ENCODE data around the gene ENTPD2. TPM values are rescaled to one million over a fixed set of nuclear protein-coding genes. Genes with fewer than 3 reads are reported as not detected.
A peak's percentile ranks its signal among the peaks of the same experiment; 100 is the strongest.

The ENTPD2 gene
- total RNA-seq, 4 donors from 2014 or later, result 3.6 to 17.1 (median 14.1) TPM

DNA sequence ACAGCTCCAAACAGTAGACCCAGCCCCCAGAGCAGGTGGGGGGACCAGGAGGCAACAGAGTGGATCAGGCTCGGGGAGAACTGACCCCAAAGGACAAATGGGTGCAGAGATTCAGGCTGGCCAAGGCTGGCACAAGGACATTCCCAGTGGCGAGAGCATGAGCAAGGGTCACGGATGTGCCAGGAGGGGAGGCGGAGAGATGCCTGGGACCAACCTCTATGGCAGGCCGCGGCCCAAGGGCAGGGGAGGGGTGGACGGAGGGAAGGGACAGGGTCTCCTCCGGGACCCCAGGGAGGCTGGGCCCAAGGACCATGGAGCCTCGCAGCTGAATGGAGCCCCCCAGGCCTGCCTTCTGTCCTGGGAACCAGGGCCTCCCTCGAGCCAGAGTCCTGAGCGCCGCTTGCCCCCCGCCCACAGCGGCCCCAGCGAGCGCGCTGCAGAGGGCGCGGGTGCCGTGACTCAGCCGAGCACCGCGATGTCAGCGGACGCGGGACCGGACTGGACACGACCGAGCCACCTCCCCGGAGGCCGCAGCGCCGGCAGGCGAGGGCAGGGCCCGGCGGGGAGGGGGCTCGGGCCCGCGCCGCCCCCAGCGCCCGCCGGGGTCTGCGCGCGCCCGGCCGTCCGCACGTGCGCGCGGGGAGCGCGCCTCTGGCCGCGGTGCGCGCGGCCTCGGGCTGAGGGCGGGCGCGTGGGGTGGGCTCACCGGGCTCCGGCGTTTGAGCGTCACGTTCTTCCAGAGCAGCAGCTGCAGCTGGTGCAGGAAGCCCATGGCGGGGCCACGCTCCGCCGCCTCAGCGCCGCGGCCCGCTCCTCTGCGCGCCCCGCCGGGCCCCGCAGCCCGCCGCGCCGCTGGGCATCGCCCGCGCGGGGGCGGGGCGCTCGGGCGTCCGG lies 26.2 kb downstream of the ENTPD2 start, which contains the start of gene ABCA2:
ABCA2 (minus strand) TSS at position 869 of the 894 bp plus-strand sequence; CDS start at position 772, 97 bp downstream.
- TF ChIP-seq EP300 (IDR thresholded peaks at IDR 0.05; ENCODE audit: low read depth) (no peak), POLR2A (IDR thresholded peaks at IDR 0.05) (no peak), POLR2AphosphoS5 (IDR thresholded peaks at IDR 0.05) (no peak)
- TF ChIP-seq, protein P1, sequence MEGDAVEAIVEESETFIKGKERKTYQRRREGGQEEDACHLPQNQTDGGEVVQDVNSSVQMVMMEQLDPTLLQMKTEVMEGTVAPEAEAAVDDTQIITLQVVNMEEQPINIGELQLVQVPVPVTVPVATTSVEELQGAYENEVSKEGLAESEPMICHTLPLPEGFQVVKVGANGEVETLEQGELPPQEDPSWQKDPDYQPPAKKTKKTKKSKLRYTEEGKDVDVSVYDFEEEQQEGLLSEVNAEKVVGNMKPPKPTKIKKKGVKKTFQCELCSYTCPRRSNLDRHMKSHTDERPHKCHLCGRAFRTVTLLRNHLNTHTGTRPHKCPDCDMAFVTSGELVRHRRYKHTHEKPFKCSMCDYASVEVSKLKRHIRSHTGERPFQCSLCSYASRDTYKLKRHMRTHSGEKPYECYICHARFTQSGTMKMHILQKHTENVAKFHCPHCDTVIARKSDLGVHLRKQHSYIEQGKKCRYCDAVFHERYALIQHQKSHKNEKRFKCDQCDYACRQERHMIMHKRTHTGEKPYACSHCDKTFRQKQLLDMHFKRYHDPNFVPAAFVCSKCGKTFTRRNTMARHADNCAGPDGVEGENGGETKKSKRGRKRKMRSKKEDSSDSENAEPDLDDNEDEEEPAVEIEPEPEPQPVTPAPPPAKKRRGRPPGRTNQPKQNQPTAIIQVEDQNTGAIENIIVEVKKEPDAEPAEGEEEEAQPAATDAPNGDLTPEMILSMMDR (IDR thresholded peaks at IDR 0.05), result no peak

DNA sequence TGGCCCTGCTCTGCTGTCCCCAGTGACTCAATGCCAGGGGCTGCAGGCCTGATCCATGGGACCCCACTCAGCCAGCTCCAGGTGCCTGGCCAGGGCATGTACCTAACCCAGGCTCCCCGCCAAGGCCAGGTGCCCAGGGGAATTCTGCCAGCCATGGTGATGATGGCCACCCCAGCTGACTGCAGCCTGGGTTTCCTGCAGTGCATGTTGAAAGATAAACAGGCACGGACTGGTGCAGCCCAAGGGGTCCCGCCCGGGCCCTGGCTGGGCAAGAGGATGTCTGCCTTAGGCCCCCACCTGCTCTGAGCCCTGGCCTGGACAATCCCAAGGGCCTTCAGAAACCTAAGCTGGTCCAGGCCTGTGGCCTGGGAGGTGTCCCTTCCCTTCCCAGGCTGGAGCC lies 27.0 kb downstream of the ENTPD2 start:
- H3K36me3 ChIP-seq, result no peaks in the 10 kb centered on the region
- H3K27ac ChIP-seq, result peak overlapping the region in 1 of 4 donors; percentile 57
- H3K27me3 ChIP-seq, result no peaks in the 10 kb centered on the region
- intact Hi-C loops (cut with DNase I; ENCODE audit: low total_unique reads), result no loop called here
- no peak for DNase-seq
- H3K4me1 ChIP-seq, result peaks cover 16 to 68% (median 47%) of the 10 kb centered on the region in 4 donors
- WGBS, 2 donors (ENCODE audit: low coverage in 1 of 2), result 57% methylated on average over 1 of the region's 4 CpGs; no CpG with 5 or more reads in 1 of the 2 donors
- TF ChIP-seq, protein P1 (IDR thresholded peaks at IDR 0.05), result no peak
- TF ChIP-seq POLR2A (IDR thresholded peaks at IDR 0.05) (no peak), POLR2AphosphoS5 (IDR thresholded peaks at IDR 0.05) (no peak)
- H3K9me3 ChIP-seq, result no peaks in the 10 kb centered on the region
- in situ Hi-C loops (cut with MboI; ENCODE audit: low pct_ligation_motif_present in 1 of 4, low pct_unique_long_range_greater_than_20kb in 1 of 4, low sequenced_read_pairs in 3 of 4), result loop anchor here in 2 of 4 donors (25.0 kb wide), 1 partner anchor 240 kb away; the partner anchor contains the start of genes CCDC183 (in 2 of the 2) and TMEM141 (in 2 of the 2)
- peak overlapping the region in 1 of 4 donors; percentile 54 for H3K4me3 ChIP-seq

More for the DNA sequence above, 26.2 kb downstream of the ENTPD2 start, which contains the start of gene ABCA2:
- in situ Hi-C loops (cut with MboI; ENCODE audit: low pct_ligation_motif_present in 1 of 4, low pct_unique_long_range_greater_than_20kb in 1 of 4, low sequenced_read_pairs in 3 of 4), result loop anchor here in 2 of 4 donors (25.0 kb wide), 1 partner anchor 240 kb away; the partner anchor contains the start of genes CCDC183 (in 2 of the 2) and TMEM141 (in 2 of the 2)
- no peaks in the 10 kb centered on the region for H3K9me3 ChIP-seq
- intact Hi-C loops (cut with DNase I; ENCODE audit: low total_unique reads), result no loop called here
- no peaks in the 10 kb centered on the region for H3K27me3 ChIP-seq
- no peak for DNase-seq
- H3K27ac ChIP-seq, result peak within 1 kb of the TSS; percentile 65 to 77 (median 70)
- H3K4me3 ChIP-seq, result peak within 1 kb of the TSS; percentile 41 to 72 (median 59)
- H3K4me1 ChIP-seq, result peaks cover 16 to 63% (median 45%) of the 10 kb centered on the region in 4 donors
- no peaks in the 10 kb centered on the region for H3K36me3 ChIP-seq
- 12% methylated on average over 32 of the region's 95 CpGs; no CpG with 5 or more reads in 1 of the 2 donors for WGBS, 2 donors (ENCODE audit: low coverage in 1 of 2)

DNA sequence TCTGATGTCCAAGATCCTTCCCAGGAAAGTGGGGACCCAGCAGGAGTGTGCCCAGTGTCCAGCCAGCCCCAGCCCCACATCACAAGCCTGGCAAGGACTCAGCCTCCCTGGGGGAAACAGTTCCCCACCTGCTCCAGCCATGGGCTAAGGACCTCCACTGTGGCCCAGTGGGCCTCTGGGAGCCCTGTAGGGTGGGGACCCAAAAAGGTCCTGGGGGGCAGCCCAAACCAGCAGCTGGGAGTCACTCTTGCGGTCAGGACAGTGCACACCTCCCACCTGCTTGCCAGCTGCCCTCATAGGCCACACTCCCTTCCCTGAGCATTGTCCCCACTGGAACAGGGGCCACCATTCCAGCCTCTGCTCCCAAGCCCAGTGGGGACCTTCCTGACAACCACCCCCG lies 27.5 kb downstream of the ENTPD2 start:
- Histone ChIP-seq H3K36me3 (no peaks in the 10 kb centered on the region), H3K27me3 (no peaks in the 10 kb centered on the region), H3K4me1 (peaks cover 16 to 67% (median 47%) of the 10 kb centered on the region in 4 donors), H3K9me3 (no peaks in the 10 kb centered on the region), H3K4me3 (no peak overlapping the region), H3K27ac (no peak overlapping the region)
- DNase-seq, result no peak
- intact Hi-C loops (cut with DNase I; ENCODE audit: low total_unique reads) (no loop called here), in situ Hi-C loops (cut with MboI; ENCODE audit: low pct_ligation_motif_present in 1 of 4, low pct_unique_long_range_greater_than_20kb in 1 of 4, low sequenced_read_pairs in 3 of 4) (loop anchor here in 2 of 4 donors (25.0 kb wide), 1 partner anchor 239 kb away; the partner anchor contains the start of genes CCDC183 (in 2 of the 2) and TMEM141 (in 2 of the 2))
- TF ChIP-seq POLR2AphosphoS5 (IDR thresholded peaks at IDR 0.05), result no peak
- TF ChIP-seq POLR2A (IDR thresholded peaks at IDR 0.05), result no peak
- TF ChIP-seq EP300 (IDR thresholded peaks at IDR 0.05; ENCODE audit: low read depth), result no peak
- TF ChIP-seq, protein P1 (IDR thresholded peaks at IDR 0.05), result no peak
- WGBS, 2 donors (ENCODE audit: low coverage in 1 of 2), result 77% methylated on average over 2 of the region's 2 CpGs; no CpG with 5 or more reads in 1 of the 2 donors

DNA sequence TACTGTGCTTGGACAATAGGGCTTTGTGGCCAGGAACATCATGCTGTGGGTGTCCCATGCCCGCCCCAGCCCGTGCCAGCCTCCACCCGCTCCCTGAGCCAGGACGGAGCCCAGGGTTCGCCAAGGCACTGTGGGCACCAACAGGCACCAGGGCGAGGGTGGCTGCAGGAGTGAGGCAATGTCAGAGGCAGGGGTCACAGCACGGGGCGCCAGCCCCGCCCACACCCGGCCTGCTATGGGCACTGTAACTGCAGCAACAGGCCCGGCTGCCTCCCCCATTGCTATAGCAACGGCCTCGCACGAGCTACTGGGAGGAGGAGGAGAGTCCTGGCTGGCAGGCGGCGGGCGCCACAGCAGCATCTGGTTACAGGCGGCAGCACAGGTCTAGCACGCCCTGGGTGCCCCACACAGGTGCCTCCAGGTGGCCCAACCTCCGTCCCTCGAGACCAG lies 28.3 kb downstream of the ENTPD2 start:
- TF ChIP-seq EP300 (IDR thresholded peaks at IDR 0.05; ENCODE audit: low read depth), result no peak
- no peak for TF ChIP-seq POLR2A (IDR thresholded peaks at IDR 0.05)
- TF ChIP-seq, protein P1 (IDR thresholded peaks at IDR 0.05), result no peak
- TF ChIP-seq POLR2AphosphoS5 (IDR thresholded peaks at IDR 0.05), result no peak

More for the DNA sequence above, 28.3 kb downstream of the ENTPD2 start:
- H3K9me3 ChIP-seq, result no peaks in the 10 kb centered on the region
- H3K27ac ChIP-seq, result peak overlapping the region in 1 of 4 donors; percentile 1
- no peak for DNase-seq
- no peaks in the 10 kb centered on the region for H3K27me3 ChIP-seq
- H3K36me3 ChIP-seq, result no peaks in the 10 kb centered on the region
- no peak overlapping the region for H3K4me3 ChIP-seq
- intact Hi-C loops (cut with DNase I; ENCODE audit: low total_unique reads) (no loop called here), in situ Hi-C loops (cut with MboI; ENCODE audit: low pct_ligation_motif_present in 1 of 4, low pct_unique_long_range_greater_than_20kb in 1 of 4, low sequenced_read_pairs in 3 of 4) (loop anchor here in 2 of 4 donors (25.0 kb wide), 1 partner anchor 238 kb away; the partner anchor contains the start of genes CCDC183 (in 2 of the 2) and TMEM141 (in 2 of the 2))
- WGBS, 2 donors (ENCODE audit: low coverage in 1 of 2), result 55% methylated on average over 21 of the region's 21 CpGs; no CpG with 5 or more reads in 1 of the 2 donors
- H3K4me1 ChIP-seq, result peaks cover 16 to 61% (median 48%) of the 10 kb centered on the region in 4 donors

Data from transverse colon (tissue), 4 donors.